Measurements from ENCODE around the gene SYTL4. TPM values are rescaled to one million over a fixed set of nuclear protein-coding genes. Genes with fewer than 3 reads are reported as not detected.

The SYTL4 gene
- total and polyA plus RNA-seq, 2 of the 13 experiments (the other 11 are each of a cell fraction or from before 2014, with no cell fraction given): 0.41 to 0.73 TPM

DNA sequence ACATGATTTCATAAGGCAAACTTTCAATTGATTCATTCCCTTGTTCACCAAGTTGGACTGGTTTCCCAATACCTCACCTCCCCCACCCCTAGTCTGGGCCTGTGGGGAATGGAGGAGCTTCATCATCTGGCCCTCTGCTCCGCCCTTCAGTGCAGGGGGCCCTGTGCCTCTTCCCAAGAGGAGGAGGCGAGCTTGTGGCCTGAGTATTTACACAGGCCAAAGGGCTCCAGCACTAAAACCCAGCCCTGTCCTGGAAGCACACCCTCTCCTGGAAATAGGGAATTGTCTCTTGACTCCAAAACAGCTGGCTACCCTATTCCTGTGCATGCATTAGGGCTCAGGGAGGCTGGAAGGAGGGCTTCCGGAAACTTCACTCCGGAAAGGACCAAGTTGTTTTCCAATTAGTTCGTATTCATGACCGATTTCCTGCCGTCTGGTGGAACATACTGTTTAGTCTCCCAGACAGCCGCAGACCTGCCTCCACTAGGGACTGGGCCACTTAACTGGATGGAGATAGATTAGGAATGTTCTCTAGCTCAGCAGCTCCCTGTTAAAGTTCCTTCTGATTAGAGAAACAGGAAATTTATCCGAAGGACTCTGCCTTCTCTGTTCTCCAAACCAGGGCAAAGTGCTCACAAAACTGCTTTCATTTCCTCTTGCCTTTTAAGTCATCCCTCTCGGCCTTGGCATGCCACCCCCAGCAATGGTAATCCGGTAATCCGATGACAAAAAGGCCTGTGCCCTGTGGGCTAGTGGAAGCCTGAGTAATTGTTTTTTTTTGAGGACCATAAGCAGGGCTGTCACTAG, 82.2 kb downstream of the SYTL4 start (continued):
- TF ChIP-seq ZNF777 (CRISPR knock-in tag; IDR thresholded peaks at IDR 0.05): peak; percentile 51; the same call in 1 of the 2 replicates
- TF ChIP-seq, protein P1, sequence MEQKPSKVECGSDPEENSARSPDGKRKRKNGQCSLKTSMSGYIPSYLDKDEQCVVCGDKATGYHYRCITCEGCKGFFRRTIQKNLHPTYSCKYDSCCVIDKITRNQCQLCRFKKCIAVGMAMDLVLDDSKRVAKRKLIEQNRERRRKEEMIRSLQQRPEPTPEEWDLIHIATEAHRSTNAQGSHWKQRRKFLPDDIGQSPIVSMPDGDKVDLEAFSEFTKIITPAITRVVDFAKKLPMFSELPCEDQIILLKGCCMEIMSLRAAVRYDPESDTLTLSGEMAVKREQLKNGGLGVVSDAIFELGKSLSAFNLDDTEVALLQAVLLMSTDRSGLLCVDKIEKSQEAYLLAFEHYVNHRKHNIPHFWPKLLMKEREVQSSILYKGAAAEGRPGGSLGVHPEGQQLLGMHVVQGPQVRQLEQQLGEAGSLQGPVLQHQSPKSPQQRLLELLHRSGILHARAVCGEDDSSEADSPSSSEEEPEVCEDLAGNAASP (CRISPR knock-in tag; IDR thresholded peaks at IDR 0.05; ENCODE audit: borderline replicate concordance): peak; percentile 26; the same call in 1 of the 2 replicates
- TF ChIP-seq GABPA (IDR thresholded peaks at IDR 0.05; ENCODE audit: low read depth, low read length): no peak
- TF ChIP-seq GABPA (CRISPR knock-in tag; IDR thresholded peaks at IDR 0.05; ENCODE audit: low read depth): peak; percentile 46; the same call in 1 of the 2 replicates
- TF ChIP-seq, protein P2, sequence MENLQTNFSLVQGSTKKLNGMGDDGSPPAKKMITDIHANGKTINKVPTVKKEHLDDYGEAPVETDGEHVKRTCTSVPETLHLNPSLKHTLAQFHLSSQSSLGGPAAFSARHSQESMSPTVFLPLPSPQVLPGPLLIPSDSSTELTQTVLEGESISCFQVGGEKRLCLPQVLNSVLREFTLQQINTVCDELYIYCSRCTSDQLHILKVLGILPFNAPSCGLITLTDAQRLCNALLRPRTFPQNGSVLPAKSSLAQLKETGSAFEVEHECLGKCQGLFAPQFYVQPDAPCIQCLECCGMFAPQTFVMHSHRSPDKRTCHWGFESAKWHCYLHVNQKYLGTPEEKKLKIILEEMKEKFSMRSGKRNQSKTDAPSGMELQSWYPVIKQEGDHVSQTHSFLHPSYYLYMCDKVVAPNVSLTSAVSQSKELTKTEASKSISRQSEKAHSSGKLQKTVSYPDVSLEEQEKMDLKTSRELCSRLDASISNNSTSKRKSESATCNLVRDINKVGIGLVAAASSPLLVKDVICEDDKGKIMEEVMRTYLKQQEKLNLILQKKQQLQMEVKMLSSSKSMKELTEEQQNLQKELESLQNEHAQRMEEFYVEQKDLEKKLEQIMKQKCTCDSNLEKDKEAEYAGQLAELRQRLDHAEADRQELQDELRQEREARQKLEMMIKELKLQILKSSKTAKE (CRISPR knock-in tag; IDR thresholded peaks at IDR 0.05; ENCODE audit: borderline replicate concordance): peak; percentile 53; the same call in 1 of the 2 replicates
- 0 out of 2 replicates have a peak, but pooled peaks have one; percentile 21 for TF ChIP-seq ZNF350 (CRISPR knock-in tag; IDR thresholded peaks at IDR 0.05; ENCODE audit: borderline replicate concordance, low read depth)
- TF ChIP-seq FOXP1 (IDR thresholded peaks at IDR 0.05): no peak
- peak; percentile 14; the same call in 1 of the 2 replicates for TF ChIP-seq FOXP1 (CRISPR knock-in tag; IDR thresholded peaks at IDR 0.05)
- TF ChIP-seq, protein P3, sequence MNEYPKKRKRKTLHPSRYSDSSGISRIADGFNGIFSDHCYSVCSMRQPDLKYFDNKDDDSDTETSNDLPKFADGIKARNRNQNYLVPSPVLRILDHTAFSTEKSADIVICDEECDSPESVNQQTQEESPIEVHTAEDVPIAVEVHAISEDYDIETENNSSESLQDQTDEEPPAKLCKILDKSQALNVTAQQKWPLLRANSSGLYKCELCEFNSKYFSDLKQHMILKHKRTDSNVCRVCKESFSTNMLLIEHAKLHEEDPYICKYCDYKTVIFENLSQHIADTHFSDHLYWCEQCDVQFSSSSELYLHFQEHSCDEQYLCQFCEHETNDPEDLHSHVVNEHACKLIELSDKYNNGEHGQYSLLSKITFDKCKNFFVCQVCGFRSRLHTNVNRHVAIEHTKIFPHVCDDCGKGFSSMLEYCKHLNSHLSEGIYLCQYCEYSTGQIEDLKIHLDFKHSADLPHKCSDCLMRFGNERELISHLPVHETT (CRISPR knock-in tag; conservative IDR thresholded peaks at IDR 0.05): no peak
- TF ChIP-seq, protein P4, sequence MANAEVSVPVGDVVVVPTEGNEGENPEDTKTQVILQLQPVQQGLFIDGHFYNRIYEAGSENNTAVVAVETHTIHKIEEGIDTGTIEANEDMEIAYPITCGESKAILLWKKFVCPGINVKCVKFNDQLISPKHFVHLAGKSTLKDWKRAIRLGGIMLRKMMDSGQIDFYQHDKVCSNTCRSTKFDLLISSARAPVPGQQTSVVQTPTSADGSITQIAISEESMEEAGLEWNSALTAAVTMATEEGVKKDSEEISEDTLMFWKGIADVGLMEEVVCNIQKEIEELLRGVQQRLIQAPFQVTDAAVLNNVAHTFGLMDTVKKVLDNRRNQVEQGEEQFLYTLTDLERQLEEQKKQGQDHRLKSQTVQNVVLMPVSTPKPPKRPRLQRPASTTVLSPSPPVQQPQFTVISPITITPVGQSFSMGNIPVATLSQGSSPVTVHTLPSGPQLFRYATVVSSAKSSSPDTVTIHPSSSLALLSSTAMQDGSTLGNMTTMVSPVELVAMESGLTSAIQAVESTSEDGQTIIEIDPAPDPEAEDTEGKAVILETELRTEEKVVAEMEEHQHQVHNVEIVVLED (CRISPR knock-in tag; IDR thresholded peaks at IDR 0.05; ENCODE audit: borderline replicate concordance): no peak
- TF ChIP-seq ZNF746 (CRISPR knock-in tag; IDR thresholded peaks at IDR 0.05): no peak
- TF ChIP-seq, protein P5, sequence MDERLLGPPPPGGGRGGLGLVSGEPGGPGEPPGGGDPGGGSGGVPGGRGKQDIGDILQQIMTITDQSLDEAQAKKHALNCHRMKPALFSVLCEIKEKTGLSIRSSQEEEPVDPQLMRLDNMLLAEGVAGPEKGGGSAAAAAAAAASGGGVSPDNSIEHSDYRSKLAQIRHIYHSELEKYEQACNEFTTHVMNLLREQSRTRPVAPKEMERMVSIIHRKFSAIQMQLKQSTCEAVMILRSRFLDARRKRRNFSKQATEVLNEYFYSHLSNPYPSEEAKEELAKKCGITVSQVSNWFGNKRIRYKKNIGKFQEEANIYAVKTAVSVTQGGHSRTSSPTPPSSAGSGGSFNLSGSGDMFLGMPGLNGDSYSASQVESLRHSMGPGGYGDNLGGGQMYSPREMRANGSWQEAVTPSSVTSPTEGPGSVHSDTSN (CRISPR knock-in tag; IDR thresholded peaks at IDR 0.05): no peak
- peak; percentile 53; the same call in 1 of the 2 replicates for TF ChIP-seq NR2F6 (IDR thresholded peaks at IDR 0.05)
- TF ChIP-seq NR2F6 (CRISPR knock-in tag; IDR thresholded peaks at IDR 0.05): 0 out of 2 replicates have a peak, but pooled peaks have one; percentile 34
- TF ChIP-seq ZFP1 (CRISPR knock-in tag; IDR thresholded peaks at IDR 0.05): no peak
- TF ChIP-seq, protein P6, sequence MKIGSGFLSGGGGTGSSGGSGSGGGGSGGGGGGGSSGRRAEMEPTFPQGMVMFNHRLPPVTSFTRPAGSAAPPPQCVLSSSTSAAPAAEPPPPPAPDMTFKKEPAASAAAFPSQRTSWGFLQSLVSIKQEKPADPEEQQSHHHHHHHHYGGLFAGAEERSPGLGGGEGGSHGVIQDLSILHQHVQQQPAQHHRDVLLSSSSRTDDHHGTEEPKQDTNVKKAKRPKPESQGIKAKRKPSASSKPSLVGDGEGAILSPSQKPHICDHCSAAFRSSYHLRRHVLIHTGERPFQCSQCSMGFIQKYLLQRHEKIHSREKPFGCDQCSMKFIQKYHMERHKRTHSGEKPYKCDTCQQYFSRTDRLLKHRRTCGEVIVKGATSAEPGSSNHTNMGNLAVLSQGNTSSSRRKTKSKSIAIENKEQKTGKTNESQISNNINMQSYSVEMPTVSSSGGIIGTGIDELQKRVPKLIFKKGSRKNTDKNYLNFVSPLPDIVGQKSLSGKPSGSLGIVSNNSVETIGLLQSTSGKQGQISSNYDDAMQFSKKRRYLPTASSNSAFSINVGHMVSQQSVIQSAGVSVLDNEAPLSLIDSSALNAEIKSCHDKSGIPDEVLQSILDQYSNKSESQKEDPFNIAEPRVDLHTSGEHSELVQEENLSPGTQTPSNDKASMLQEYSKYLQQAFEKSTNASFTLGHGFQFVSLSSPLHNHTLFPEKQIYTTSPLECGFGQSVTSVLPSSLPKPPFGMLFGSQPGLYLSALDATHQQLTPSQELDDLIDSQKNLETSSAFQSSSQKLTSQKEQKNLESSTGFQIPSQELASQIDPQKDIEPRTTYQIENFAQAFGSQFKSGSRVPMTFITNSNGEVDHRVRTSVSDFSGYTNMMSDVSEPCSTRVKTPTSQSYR (CRISPR knock-in tag; IDR thresholded peaks at IDR 0.05; ENCODE audit: borderline replicate concordance): peak; percentile 94
- no peak for TF ChIP-seq ZNF30 (CRISPR knock-in tag; IDR thresholded peaks at IDR 0.05)
- TF ChIP-seq YY1 (IDR thresholded peaks at IDR 0.05; ENCODE audit: insufficient read depth, insufficient replicate concordance, low read depth, low read length): no peak
- TF ChIP-seq KDM6A (CRISPR knock-in tag; IDR thresholded peaks at IDR 0.05; ENCODE audit: low read depth): peak; percentile 75
- no peak for TF ChIP-seq NFE2L2 (IDR thresholded peaks at IDR 0.05; ENCODE audit: low read length)

Data from HepG2 (cell line).